ENCODE results near the gene AP3M1.

DNA sequence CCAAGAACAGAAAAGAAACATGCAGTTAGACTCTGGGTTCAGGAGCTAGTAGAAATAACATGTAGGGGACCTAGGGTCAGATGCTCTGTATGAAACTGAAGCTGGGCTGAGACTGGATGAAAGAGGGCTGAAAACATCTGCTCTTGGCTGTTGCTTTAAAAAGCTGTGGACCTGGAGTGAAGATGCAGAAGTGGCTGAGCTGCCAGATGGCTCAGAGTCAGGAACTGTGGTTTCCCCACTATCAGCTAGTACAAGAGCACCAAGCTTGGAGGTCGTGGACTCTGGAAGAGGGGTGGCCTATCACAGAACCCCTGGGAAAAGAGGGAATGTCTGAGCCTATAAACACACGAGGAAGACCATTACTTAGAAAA lies 6.3 kb upstream of the AP3M1 start:
- TF ChIP-seq, protein P1, sequence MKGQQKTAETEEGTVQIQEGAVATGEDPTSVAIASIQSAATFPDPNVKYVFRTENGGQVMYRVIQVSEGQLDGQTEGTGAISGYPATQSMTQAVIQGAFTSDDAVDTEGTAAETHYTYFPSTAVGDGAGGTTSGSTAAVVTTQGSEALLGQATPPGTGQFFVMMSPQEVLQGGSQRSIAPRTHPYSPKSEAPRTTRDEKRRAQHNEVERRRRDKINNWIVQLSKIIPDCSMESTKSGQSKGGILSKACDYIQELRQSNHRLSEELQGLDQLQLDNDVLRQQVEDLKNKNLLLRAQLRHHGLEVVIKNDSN (IDR thresholded peaks at IDR 0.05; ENCODE audit: borderline replicate concordance, low read depth): no peak
- TF ChIP-seq, protein P2, sequence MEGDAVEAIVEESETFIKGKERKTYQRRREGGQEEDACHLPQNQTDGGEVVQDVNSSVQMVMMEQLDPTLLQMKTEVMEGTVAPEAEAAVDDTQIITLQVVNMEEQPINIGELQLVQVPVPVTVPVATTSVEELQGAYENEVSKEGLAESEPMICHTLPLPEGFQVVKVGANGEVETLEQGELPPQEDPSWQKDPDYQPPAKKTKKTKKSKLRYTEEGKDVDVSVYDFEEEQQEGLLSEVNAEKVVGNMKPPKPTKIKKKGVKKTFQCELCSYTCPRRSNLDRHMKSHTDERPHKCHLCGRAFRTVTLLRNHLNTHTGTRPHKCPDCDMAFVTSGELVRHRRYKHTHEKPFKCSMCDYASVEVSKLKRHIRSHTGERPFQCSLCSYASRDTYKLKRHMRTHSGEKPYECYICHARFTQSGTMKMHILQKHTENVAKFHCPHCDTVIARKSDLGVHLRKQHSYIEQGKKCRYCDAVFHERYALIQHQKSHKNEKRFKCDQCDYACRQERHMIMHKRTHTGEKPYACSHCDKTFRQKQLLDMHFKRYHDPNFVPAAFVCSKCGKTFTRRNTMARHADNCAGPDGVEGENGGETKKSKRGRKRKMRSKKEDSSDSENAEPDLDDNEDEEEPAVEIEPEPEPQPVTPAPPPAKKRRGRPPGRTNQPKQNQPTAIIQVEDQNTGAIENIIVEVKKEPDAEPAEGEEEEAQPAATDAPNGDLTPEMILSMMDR (IDR thresholded peaks at IDR 0.05): no peak
